Measurements from ENCODE around the gene B2M.

- TF ChIP-seq CTCF (IDR thresholded peaks at IDR 0.05; ENCODE audit: borderline replicate concordance, extremely low read depth, low read length, poor library complexity, severe bottlenecking) (no peak), EZH2 (IDR thresholded peaks at IDR 0.05; ENCODE audit: borderline replicate concordance, low read depth, low read length, severe bottlenecking) (no peak)
Observed at GRCh38 chr15:44715797-44716334, 4.5 kb downstream of the B2M start.

Measured in DND-41 (cell line).